ENCODE measurements around the gene CBLB. TPM values are rescaled to one million over a fixed set of nuclear protein-coding genes. Genes with fewer than 3 reads are reported as not detected.

CBLB gene
- total RNA-seq, 1 donor from 2014 or later, result 29.7 TPM

- Histone ChIP-seq H3K9me3 (no peaks in the 10 kb centered on the region), H3K4me1 (peaks cover 9% of the 10 kb centered on the region), H3K27ac (no peak overlapping the region), H3K27me3 (ENCODE audit: low read depth) (no peaks in the 10 kb centered on the region), H3K36me3 (no peaks in the 10 kb centered on the region), H3K4me3 (no peak overlapping the region)
- intact Hi-C loops (cut with DNase I), result no loop called here
- DNase-seq (no peak), ATAC-seq (no peak)
- no peak for TF ChIP-seq CTCF (IDR thresholded peaks at IDR 0.05)
These were observed 36.0 kb upstream of the CBLB start for GRCh38 chr3:105904678-105905284.

- no peak for TF ChIP-seq CTCF (IDR thresholded peaks at IDR 0.05)
- H3K4me3 ChIP-seq, result no peak overlapping the region
- DNase-seq (no peak), ATAC-seq (no peak)
- peaks cover 9% of the 10 kb centered on the region for H3K4me1 ChIP-seq
- no peaks in the 10 kb centered on the region for H3K36me3 ChIP-seq
- no peak overlapping the region for H3K27ac ChIP-seq
- no peaks in the 10 kb centered on the region for H3K9me3 ChIP-seq
- no peaks in the 10 kb centered on the region for H3K27me3 ChIP-seq (ENCODE audit: low read depth)
- intact Hi-C loops (cut with DNase I), result no loop called here
These were observed 35.4 kb upstream of the CBLB start for GRCh38 chr3:105904251-105904650.

- Histone ChIP-seq H3K27me3 (ENCODE audit: low read depth) (no peaks in the 10 kb centered on the region), H3K36me3 (no peaks in the 10 kb centered on the region), H3K4me3 (no peak overlapping the region), H3K4me1 (no peaks in the 10 kb centered on the region), H3K27ac (no peak overlapping the region), H3K9me3 (no peaks in the 10 kb centered on the region)
- no peak for ATAC-seq
- intact Hi-C loops (cut with DNase I), result no loop called here
- no peak for DNase-seq
- TF ChIP-seq CTCF (IDR thresholded peaks at IDR 0.05), result no peak
These were observed 30.7 kb upstream of the CBLB start for GRCh38 chr3:105899516-105899915.

DNA sequence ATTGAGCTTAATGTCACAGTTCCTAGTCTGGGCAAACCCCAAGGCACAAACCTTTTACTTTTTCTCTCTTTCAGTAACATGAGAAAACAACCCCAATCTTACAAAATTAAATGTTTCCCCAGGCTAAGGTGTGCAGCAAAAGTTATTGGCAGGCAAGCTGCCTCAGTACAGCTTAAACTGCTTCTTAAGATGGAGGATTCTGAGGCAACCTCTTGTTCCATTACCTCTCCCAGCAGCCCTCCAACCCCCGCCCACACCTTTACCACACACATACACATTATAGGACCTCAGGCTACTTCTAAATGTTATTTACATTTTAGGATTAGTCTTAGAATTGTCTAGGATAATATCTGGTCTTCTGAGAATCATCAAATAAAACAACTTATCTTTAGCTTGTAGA is 22.3 kb upstream of the CBLB start:
- no peak for TF ChIP-seq CTCF (IDR thresholded peaks at IDR 0.05)
- H3K4me3 ChIP-seq, result no peak overlapping the region
- no peak for DNase-seq
- H3K27me3 ChIP-seq (ENCODE audit: low read depth), result no peaks in the 10 kb centered on the region
- no peaks in the 10 kb centered on the region for H3K9me3 ChIP-seq
- H3K36me3 ChIP-seq, result no peaks in the 10 kb centered on the region
- intact Hi-C loops (cut with DNase I), result no loop called here
- ATAC-seq, result no peak
- H3K27ac ChIP-seq, result no peak overlapping the region
- no peaks in the 10 kb centered on the region for H3K4me1 ChIP-seq

DNA sequence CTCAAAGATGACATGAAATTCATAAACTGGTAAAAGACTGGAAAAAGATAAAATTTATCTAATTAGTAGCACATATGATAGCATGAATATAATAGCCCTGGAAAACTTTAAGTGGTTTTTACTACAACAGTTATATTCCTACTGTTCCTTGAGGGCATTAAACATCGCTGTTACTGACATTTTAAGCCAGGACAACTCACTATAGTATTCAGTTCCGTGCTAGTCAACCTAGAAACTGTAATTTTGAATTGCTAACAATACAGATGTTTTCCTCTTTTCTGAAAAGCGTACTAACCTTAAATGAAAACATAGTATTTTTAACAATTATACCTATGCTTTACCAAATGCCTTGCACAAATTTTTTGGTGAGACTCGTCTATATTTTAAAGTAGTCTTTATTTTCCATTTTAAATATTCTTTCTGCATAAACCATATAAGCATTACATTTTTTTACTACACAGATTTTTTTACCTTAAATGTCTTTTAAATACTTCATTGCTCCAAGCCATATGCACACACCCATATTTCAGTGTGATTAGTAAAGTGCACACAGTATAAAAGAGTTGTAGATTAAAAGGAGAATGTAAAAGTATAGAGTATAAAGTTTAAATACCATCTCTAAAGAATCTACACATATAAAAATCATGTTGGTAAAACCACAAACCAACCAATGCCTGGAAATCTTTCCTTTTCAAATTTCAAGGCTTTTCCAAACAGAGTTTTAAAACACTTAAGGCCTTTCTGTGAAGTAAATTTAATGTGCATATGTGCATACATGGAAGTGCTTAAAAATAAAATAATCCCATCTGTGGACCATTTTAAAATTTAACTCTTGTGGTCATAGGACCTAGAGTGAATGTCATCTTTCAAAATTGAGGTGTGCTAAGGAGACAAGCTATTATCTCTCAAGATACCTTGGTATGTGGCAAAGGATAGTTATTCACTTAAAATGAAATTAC is 20.1 kb upstream of the CBLB start:
- Histone ChIP-seq H3K4me1 (no peaks in the 10 kb centered on the region), H3K4me3 (no peak overlapping the region), H3K9me3 (no peaks in the 10 kb centered on the region), H3K27ac (no peak overlapping the region), H3K36me3 (no peaks in the 10 kb centered on the region), H3K27me3 (ENCODE audit: low read depth) (no peaks in the 10 kb centered on the region)
- ATAC-seq (no peak), DNase-seq (no peak)
- intact Hi-C loops (cut with DNase I), result no loop called here
- no peak for TF ChIP-seq CTCF (IDR thresholded peaks at IDR 0.05)

Data from lower lobe of right lung (tissue), 2 donors.